Liver (tissue), 9 donors: Measurements from ENCODE around the gene PHF19. TPM values are rescaled to one million over a fixed set of nuclear protein-coding genes. Genes with fewer than 3 reads are reported as not detected.

Experiments used
- DNase-seq: peaks from one replicate; pipeline ENCODE4 v3.0.0-alpha.2; 2017; ENCODE audit warnings: low spot score
- H3K27ac ChIP-seq, 2 donors: one replicate each; pipeline ENCODE4 v1.7.0; 2013; ENCODE audit warnings: inconsistent platforms in 2 of 2, low read length in 2 of 2, control low read depth in 1 of 2, low read depth in 1 of 2, mild to moderate bottlenecking in 1 of 2
- H3K27me3 ChIP-seq, 4 donors: one replicate each; pipeline versions ENCODE4 v1.6.1 to v1.7.0; 2013; ENCODE audit warnings: low read length in 3 of 4, inconsistent platforms in 1 of 4, mild to moderate bottlenecking in 1 of 4, moderate library complexity in 1 of 4; ENCODE audit not compliant: control insufficient read depth in 4 of 4, insufficient read depth in 4 of 4
- H3K36me3 ChIP-seq, 4 donors: one replicate each; pipeline versions ENCODE4 v1.6.1 to v1.7.0; 2013; ENCODE audit warnings: low read length in 3 of 4, mild to moderate bottlenecking in 3 of 4, low read depth in 1 of 4, moderate library complexity in 1 of 4; ENCODE audit not compliant: control insufficient read depth in 4 of 4, insufficient read depth in 3 of 4
- H3K4me1 ChIP-seq, 4 donors: one replicate each; pipeline versions ENCODE4 v1.6.1 to v1.7.0; 2013; ENCODE audit warnings: low read length in 3 of 4, mild to moderate bottlenecking in 3 of 4, moderate library complexity in 1 of 4; ENCODE audit not compliant: control insufficient read depth in 4 of 4, insufficient read depth in 4 of 4
- H3K4me3 ChIP-seq, 3 donors: one replicate each; pipeline versions ENCODE4 v1.6.1 to v1.7.0; 2013; ENCODE audit warnings: low read length in 3 of 3, control low read depth in 1 of 3, low read depth in 1 of 3, mild to moderate bottlenecking in 1 of 3
- H3K9ac ChIP-seq, 2 donors: one replicate each; pipeline ENCODE4 v1.7.0; 2013; ENCODE audit warnings: low read length in 2 of 2, mild to moderate bottlenecking in 2 of 2, moderate library complexity in 2 of 2, control low read depth in 1 of 2, low read depth in 1 of 2
- H3K9me3 ChIP-seq, 4 donors: one replicate each; pipeline versions ENCODE4 v1.6.1 to v1.7.0; 2013; ENCODE audit warnings: low read length in 3 of 4; ENCODE audit not compliant: control insufficient read depth in 4 of 4
- EGR1 ChIP-seq, 2 donors: IDR thresholded peaks; 2 replicates each; pipeline ENCODE4 v1.6.1; 2016 to 2018; ENCODE audit warnings: antibody characterized with exemption in 2 of 2, low read depth in 2 of 2
- FOXA1 ChIP-seq: IDR thresholded peaks from 2 replicates; pipeline ENCODE4 v1.6.1; 2016; ENCODE audit warnings: antibody characterized with exemption
- FOXA2 ChIP-seq: IDR thresholded peaks from 2 replicates; pipeline ENCODE4 v1.6.1; 2016; ENCODE audit warnings: antibody characterized with exemption
- HNF4G ChIP-seq: IDR thresholded peaks from 2 replicates; pipeline ENCODE4 v1.6.1; 2016; ENCODE audit warnings: antibody characterized with exemption
- JUND ChIP-seq, 2 donors: IDR thresholded peaks; 2 replicates each; pipeline ENCODE4 v1.6.1; 2016; ENCODE audit warnings: antibody characterized with exemption in 2 of 2
- RAD21 ChIP-seq, 2 donors: IDR thresholded peaks; 2 replicates each; pipeline ENCODE4 v1.6.1; 2016; ENCODE audit warnings: antibody characterized with exemption in 2 of 2, mild to moderate bottlenecking in 2 of 2
- RXRA ChIP-seq, 2 donors: IDR thresholded peaks; 2 replicates each; pipeline ENCODE4 v1.6.1; 2017 to 2018; ENCODE audit warnings: antibody characterized with exemption in 2 of 2, mild to moderate bottlenecking in 1 of 2
- SP1 ChIP-seq: IDR thresholded peaks from 2 replicates; pipeline ENCODE4 v1.6.1; 2018; ENCODE audit warnings: antibody characterized with exemption, mild to moderate bottlenecking
- YY1 ChIP-seq: IDR thresholded peaks from 2 replicates; pipeline ENCODE4 v1.6.1; 2016; ENCODE audit warnings: antibody characterized with exemption, mild to moderate bottlenecking
- WGBS: extraction: QIAGEN DNeasy Blood & Tissue Kit; methylation state at CpG from one replicate; pipeline ENCODE4 v1.1.7; 2013; 5-methylcytosine and 5-hydroxymethylcytosine counted together
- polyA plus RNA-seq, 2 donors: library from polyadenylated mRNA; stranded (reverse) in 1 of 2; unstranded in 1 of 2; fragments of 200-250 nt in 1 of 2; fragments of >200 nt in 1 of 2; fragmentation: Nextera tagmentation in 1 of 2; extraction: Ambion mirVana in 1 of 2; gene quantifications; one replicate each; pipeline versions ENCODE4 v1.2.1 to v1.2.3, GENCODE V29; 2013 to 2015
- total RNA-seq, 2 donors: library from RNA; depleted of rRNA; stranded (reverse); fragments of >200 nt; gene quantifications; one replicate each; pipeline ENCODE4 v1.2.3, GENCODE V29; 2014
- TF ChIP-seq, protein P1 (sequence below): fragments of 150-350 bp; IDR thresholded peaks from 2 replicates; pipeline ENCODE4 v1.5.1; 2017; ENCODE audit warnings: improper control_type of control experiment, low read depth, low read length; ENCODE audit not compliant: missing input control
- TF ChIP-seq, protein P2 (sequence below): IDR thresholded peaks from 2 replicates; pipeline ENCODE4 v1.6.1; 2016; ENCODE audit warnings: antibody characterized with exemption
- TF ChIP-seq, protein P3 (sequence below): IDR thresholded peaks from 2 replicates; pipeline ENCODE4 v1.6.1; 2016; ENCODE audit warnings: antibody characterized with exemption, mild to moderate bottlenecking
- TF ChIP-seq, protein P4 (sequence below): IDR thresholded peaks from 2 replicates; pipeline ENCODE4 v1.6.1; 2016; ENCODE audit warnings: antibody characterized with exemption
- donor health status: healthy.
- donor health status: healthy.
- donor health status: healthy.
- donor health status: healthy.
- donor health status: healthy.

Gene PHF19
- total and polyA plus RNA-seq, 4 donors = 1.9 to 16.0 (median 3.5) TPM

DNA sequence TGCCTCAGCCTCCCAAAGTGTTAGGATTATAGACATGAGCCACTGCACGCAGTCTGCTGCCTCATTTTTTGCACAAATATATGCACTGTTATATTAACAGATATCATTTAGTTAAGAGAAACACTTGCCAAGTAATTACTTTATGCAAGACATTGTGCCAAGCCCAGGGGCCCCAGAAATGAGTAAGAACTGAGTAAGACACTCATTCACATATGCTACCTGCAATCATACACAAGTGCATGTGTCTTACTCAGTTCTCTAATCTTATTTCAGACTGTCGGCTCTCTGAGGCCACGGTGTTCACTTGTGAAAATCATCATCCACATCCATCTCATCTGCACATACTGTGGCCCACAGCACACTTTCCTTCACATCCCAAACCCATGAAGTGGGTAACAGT lies 33.7 kb upstream of the PHF19 start:
- H3K36me3 ChIP-seq = peaks cover 0 to 4% (median 0%) of the 10 kb centered on the region in 4 donors
- H3K4me1 ChIP-seq = no peaks in the 10 kb centered on the region
- no peak overlapping the region for H3K9ac ChIP-seq
- H3K27me3 ChIP-seq = no peaks in the 10 kb centered on the region
- TF ChIP-seq HNF4G (no peak), FOXA1 (no peak), EGR1 (IDR thresholded peaks at IDR 0.05; ENCODE audit: low read depth in 2 of 2) (no peak), FOXA2 (no peak), SP1 (no peak), RAD21 (IDR thresholded peaks at IDR 0.05) (no peak), JUND (IDR thresholded peaks at IDR 0.05) (no peak)
- TF ChIP-seq, protein P1, sequence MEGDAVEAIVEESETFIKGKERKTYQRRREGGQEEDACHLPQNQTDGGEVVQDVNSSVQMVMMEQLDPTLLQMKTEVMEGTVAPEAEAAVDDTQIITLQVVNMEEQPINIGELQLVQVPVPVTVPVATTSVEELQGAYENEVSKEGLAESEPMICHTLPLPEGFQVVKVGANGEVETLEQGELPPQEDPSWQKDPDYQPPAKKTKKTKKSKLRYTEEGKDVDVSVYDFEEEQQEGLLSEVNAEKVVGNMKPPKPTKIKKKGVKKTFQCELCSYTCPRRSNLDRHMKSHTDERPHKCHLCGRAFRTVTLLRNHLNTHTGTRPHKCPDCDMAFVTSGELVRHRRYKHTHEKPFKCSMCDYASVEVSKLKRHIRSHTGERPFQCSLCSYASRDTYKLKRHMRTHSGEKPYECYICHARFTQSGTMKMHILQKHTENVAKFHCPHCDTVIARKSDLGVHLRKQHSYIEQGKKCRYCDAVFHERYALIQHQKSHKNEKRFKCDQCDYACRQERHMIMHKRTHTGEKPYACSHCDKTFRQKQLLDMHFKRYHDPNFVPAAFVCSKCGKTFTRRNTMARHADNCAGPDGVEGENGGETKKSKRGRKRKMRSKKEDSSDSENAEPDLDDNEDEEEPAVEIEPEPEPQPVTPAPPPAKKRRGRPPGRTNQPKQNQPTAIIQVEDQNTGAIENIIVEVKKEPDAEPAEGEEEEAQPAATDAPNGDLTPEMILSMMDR = no peak
- TF ChIP-seq, protein P2, sequence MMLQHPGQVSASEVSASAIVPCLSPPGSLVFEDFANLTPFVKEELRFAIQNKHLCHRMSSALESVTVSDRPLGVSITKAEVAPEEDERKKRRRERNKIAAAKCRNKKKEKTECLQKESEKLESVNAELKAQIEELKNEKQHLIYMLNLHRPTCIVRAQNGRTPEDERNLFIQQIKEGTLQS = no peak
- no peak for DNase-seq
- H3K9me3 ChIP-seq = no peaks in the 10 kb centered on the region
- no peak overlapping the region for H3K27ac ChIP-seq
- 94% methylated on average over 3 of the region's 3 CpGs for WGBS
- H3K4me3 ChIP-seq = no peak overlapping the region

DNA sequence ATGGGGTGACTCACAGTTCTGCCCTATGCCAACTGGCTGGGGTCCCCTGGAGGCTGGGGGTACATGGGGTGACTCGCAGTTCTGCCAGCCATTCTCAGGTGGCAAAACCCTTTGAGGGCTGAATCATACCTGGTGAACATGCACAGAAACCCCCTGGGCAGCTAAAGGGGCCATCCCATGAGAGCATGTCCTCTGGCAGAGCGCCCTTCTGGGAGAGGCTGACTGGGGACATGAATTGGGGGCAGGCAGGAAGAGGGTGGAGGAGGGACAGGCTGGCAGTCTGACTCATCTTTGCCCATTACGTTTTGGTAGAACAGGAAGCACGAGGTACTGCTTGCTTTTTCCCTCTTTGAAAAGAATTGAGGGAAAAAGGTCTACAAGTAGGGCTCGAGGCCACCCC lies 32.9 kb upstream of the PHF19 start:
- TF ChIP-seq YY1 (no peak), RXRA (IDR thresholded peaks at IDR 0.05) (no peak), EGR1 (IDR thresholded peaks at IDR 0.05; ENCODE audit: low read depth in 2 of 2) (no peak)
- TF ChIP-seq, protein P3, sequence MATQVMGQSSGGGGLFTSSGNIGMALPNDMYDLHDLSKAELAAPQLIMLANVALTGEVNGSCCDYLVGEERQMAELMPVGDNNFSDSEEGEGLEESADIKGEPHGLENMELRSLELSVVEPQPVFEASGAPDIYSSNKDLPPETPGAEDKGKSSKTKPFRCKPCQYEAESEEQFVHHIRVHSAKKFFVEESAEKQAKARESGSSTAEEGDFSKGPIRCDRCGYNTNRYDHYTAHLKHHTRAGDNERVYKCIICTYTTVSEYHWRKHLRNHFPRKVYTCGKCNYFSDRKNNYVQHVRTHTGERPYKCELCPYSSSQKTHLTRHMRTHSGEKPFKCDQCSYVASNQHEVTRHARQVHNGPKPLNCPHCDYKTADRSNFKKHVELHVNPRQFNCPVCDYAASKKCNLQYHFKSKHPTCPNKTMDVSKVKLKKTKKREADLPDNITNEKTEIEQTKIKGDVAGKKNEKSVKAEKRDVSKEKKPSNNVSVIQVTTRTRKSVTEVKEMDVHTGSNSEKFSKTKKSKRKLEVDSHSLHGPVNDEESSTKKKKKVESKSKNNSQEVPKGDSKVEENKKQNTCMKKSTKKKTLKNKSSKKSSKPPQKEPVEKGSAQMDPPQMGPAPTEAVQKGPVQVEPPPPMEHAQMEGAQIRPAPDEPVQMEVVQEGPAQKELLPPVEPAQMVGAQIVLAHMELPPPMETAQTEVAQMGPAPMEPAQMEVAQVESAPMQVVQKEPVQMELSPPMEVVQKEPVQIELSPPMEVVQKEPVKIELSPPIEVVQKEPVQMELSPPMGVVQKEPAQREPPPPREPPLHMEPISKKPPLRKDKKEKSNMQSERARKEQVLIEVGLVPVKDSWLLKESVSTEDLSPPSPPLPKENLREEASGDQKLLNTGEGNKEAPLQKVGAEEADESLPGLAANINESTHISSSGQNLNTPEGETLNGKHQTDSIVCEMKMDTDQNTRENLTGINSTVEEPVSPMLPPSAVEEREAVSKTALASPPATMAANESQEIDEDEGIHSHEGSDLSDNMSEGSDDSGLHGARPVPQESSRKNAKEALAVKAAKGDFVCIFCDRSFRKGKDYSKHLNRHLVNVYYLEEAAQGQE = no peak
- TF ChIP-seq, protein P2 = no peak
- TF ChIP-seq, protein P4, sequence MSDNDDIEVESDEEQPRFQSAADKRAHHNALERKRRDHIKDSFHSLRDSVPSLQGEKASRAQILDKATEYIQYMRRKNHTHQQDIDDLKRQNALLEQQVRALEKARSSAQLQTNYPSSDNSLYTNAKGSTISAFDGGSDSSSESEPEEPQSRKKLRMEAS = no peak
- no peaks in the 10 kb centered on the region for H3K9me3 ChIP-seq
- H3K9ac ChIP-seq = no peak overlapping the region
- H3K36me3 ChIP-seq = peaks cover 0 to 4% (median 0%) of the 10 kb centered on the region in 4 donors
- WGBS = 85% methylated on average over 5 of the region's 5 CpGs
- H3K4me3 ChIP-seq = no peak overlapping the region
- no peaks in the 10 kb centered on the region for H3K27me3 ChIP-seq
- DNase-seq = no peak
- H3K27ac ChIP-seq = no peak overlapping the region
- H3K4me1 ChIP-seq = no peaks in the 10 kb centered on the region
